Stimulated activated CD8-positive, alpha-beta memory T cell treated with anti-CD3 and anti-CD28 coated beads, Interleukin-15, amount 100 ng/mL, for 48 hours (primary cell): ENCODE results near the gene GPX4.

Source experiments
- DNase-seq, 2 donors: peaks; one replicate each; pipeline ENCODE4 v3.0.0-alpha.2; 2020; ENCODE audit warnings: low read depth in 2 of 2

The GPX4 gene

DNA sequence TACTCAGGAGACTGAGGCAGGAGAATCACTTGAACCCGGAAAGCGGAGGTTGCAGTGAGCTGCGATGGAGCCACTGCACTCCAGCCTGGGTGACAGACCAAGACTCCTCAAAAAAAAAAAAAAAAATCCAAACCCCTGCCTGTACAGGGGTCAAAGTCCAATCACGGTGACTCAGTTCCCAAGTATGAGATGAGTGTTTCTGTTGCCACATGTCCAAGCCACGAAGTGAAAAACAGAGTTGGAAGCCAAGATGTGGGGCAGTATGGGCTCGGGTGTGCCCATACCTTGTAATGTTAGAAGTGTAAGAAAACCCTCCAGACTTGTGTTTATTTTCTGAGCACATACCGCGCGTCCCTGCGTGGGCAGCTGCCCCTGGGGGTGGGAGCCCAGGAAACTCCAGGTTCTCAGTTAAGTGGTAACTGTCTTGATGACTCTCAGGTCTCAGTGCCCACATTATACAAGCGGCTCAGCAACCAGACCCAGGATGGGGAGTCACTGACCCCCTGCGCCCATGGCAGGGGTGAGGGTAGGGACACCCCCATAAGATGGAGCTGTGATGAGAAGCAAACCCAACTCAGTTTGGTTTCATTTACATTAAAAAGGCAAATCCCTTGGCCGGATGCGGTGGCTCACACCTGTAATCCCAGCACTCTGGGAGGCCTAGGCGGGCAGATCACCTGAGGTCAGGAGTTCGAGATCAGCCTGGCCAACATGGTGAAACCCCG lies 1.2 kb upstream of the GPX4 start:
- peak; percentile 79 to 80 for DNase-seq

DNA sequence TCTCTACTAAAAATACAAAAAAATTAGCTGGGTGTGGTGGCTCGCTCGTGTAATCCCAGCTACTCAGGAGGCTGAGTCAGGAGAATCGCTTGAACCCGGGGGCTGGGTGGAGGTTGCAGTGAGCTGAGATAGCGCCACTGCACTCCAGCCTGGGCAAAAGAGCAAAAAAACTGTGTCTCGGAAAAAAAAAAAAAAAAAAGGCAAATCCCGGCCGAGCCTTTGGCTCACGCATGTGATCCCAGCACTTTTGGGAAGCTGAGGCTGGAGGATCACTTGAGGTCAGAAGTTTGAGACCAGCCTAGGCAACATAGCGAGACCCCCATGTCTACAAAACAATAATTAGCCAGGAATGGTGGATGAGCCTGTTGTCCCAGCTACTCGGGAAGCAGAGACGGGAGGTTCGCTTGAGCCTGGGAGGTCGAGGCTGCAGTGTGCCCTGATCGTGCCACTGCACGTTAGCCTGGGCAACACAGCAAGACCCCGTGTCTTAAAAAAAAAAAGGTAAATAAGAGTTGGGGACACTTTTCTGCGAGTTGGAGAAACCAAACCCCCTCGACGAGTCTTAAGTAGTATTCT lies 574 bp upstream of the GPX4 start:
- no peak for DNase-seq

GRCh38 chr19:1104311-1105007 lies 665 bp downstream of the GPX4 start:
- DNase-seq: peak; percentile 67 to 77

GRCh38 chr19:1105008-1105872 lies 1.4 kb downstream of the GPX4 start:
- DNase-seq: no peak

GRCh38 chr19:1105873-1106840 lies 2.4 kb downstream of the GPX4 start:
- DNase-seq: no peak

DNA sequence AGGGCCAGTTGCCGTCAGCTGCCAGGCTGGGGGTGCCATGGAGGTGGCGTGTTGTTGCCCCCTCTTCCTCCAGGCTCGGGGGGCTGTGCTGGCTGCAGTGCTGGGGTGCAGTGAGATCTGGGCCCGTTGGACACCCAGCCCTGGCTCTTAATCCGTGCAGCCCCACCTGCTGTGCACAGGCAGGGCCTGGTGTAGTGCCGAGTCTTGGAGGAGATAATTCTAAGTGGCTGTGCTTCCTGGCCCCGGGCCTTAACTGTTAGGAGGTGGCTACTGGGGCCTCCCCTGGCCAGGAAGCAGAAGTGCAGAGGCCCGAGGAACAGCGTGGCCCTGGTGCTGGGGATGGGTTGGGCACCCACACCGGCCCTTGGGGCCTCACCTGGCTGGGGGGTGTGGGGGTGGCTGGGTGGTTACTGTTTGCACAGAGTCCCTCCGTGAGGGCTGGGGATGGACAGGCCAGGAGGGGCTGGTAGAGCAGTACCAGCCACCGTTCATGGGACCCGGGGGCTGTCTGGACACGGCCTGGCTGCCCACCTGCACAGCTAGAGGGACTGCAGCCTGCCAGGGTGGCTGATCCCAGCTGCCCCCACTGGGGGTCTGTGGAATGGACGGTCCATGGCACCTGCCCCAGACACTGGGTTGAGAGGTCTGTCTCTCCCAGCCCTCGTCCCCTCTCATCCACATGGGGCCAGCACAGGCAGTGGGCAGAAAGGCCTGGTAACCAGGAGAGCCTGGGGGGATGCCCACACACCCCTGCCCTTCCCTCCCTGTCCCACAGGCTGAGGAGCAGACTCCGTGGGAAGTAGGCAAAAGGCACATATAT lies 3.3 kb downstream of the GPX4 start:
- DNase-seq: no peak

GRCh38 chr19:1107661-1108261 lies 4.0 kb downstream of the GPX4 start:
- DNase-seq: no peak

DNA sequence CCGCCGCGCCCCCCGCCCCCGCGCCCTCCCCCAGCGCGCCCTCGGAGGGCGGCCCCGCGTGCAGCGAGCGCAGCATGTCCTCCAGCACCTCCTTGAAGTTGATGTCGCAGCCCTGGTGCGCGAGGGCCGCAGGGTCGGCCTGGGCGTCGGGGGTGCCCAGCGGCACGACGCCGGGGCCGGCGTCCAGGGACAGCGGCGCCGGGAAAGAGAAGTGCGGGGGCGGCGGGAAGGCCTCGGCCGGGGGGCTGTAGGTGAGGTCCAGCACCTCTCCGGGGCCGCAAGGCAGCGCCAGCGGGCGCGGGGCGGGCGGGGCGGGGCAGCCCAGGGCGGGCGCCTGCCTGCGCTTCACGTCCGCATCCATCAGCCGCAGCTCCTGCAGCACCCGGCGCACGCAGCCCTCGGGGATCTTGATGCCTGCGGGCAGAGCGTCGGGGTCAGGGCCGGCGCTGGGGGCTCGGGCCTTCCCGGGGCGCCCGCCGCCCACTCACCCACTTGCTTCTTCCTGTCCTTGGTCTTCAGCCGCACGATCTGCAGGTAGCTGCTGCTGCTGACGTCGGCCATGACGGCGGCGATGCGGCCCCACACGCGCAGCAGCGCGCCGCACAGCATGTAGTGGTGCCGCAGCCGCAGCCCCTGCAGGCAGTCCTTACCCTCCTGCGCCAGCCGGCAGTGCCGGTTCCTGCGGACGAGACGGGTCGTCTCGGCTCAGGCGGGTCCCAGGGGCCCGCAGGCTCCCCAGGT lies 4.7 kb downstream of the GPX4 start:
- no peak for DNase-seq

DNA sequence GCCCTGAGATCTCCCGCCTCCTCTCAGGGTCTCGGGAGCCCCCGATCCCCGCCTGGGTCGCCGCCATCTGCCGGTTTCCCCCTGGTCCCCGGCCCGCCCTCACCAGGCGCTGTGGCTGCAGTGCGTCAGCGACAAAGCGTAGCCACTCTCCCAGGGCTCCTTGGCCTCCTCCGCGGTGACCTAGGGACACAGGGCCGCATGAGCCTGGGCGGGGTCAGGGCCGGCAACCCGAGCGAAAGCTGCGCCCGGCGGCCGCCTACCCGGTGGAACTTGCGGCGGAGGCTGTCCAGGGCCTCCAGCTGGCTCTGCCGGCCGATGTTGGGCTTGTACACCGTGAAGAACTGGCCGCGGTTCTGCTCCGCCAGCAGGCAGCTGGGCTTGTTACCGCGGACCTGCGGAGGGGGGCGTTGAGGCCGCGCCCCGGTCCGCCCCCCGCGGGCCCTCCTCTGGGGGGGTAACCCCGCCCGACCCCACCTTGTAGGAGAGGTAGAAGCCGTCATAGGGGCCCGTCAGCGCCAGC lies 5.3 kb downstream of the GPX4 start:
- DNase-seq: no peak

GRCh38 chr19:1109697-1110671 lies 6.2 kb downstream of the GPX4 start:
- DNase-seq: no peak

DNA sequence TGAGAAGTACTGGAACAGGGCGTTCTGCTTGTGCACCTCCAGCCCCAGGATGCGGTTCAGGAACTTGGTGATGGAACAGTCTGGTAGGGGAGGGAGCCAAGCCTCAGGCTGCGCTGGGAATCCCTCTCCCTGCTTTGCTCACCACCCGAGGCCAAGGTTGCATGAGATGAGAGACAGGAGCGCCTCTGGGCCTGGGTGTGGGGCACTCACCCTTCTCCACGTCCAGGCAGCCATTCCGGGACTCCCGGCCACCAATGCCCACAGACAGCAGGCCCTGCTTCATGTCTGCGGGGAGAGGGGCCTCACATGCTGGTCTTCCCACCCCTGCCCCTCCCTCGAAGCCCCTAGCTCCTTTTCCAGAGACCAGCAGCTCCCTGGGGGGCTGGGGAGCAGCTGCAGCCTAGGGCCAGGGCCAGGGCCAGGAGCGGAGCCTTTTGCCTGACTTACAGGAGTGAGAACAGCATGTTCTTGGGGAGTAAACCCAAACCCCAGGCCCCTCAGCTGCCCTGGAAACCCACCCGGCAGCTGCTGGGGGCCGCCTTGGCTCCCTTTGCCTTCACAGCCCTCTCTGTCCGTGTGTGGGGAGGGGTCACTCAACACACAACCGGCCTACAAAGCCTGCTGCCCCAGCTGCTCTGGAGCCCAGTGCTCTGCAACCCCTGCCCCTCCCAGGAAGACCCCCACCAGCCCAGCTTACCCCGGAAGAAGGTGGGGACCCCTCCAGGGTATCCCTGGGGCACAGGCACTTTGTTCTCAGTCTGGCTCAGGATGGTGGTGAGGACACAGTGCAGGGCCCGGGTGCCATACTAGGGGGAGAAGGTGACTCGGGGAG lies 7.2 kb downstream of the GPX4 start:
- no peak for DNase-seq

- no peak for DNase-seq
These were observed 8.0 kb downstream of the GPX4 start for GRCh38 chr19:1111641-1112267.

- DNase-seq: no peak
These were observed 8.7 kb downstream of the GPX4 start for GRCh38 chr19:1112268-1113029.

- DNase-seq: peak; percentile 77 to 78
These were observed 9.5 kb downstream of the GPX4 start for GRCh38 chr19:1113030-1113985.
